Glomerular visceral epithelial cell (primary cell): ENCODE data around the gene CHMP2B.
A peak's percentile ranks its signal among the peaks of the same experiment; 100 is the strongest.

ENCODE experiments used
- DNase-seq: peaks from one replicate; pipeline ENCODE4 v3.0.0-alpha.2; 2016; ENCODE audit errors: extremely low spot score

CHMP2B gene

GRCh38 chr3:87227104-87227834 lies at the start of gene CHMP2B:
TSS of gene CHMP2B (plus strand) at chr3:87227309. CDS start at chr3:87227523, 214 bp downstream.
- DNase-seq = peak; percentile 92

- no peak for DNase-seq
Measured at GRCh38 chr3:87179642-87180041, 47.5 kb upstream of the CHMP2B start.

GRCh38 chr3:87181551-87181950 lies 45.6 kb upstream of the CHMP2B start:
- DNase-seq = no peak

- DNase-seq = no peak
Measured at GRCh38 chr3:87182023-87182422, 45.1 kb upstream of the CHMP2B start.

- no peak for DNase-seq
Measured at GRCh38 chr3:87186608-87187159, 40.4 kb upstream of the CHMP2B start.

GRCh38 chr3:87191175-87191574 lies 35.9 kb upstream of the CHMP2B start:
- no peak for DNase-seq

GRCh38 chr3:87191641-87192040 lies 35.5 kb upstream of the CHMP2B start:
- DNase-seq = no peak

GRCh38 chr3:87196879-87197278 lies 30.2 kb upstream of the CHMP2B start:
- no peak for DNase-seq

- DNase-seq = no peak
Measured at GRCh38 chr3:87197531-87197930, 29.6 kb upstream of the CHMP2B start.

GRCh38 chr3:87198774-87199173 lies 28.3 kb upstream of the CHMP2B start:
- DNase-seq = no peak

GRCh38 chr3:87199628-87200027 lies 27.5 kb upstream of the CHMP2B start:
- DNase-seq = no peak

- no peak for DNase-seq
Measured at GRCh38 chr3:87200060-87200647, 27.0 kb upstream of the CHMP2B start.

GRCh38 chr3:87201727-87202126 lies 25.4 kb upstream of the CHMP2B start:
- DNase-seq = no peak

- DNase-seq = no peak
Measured at GRCh38 chr3:87203809-87204208, 23.3 kb upstream of the CHMP2B start.

- DNase-seq = peak; percentile 58
Measured at GRCh38 chr3:87206070-87206469, 21.0 kb upstream of the CHMP2B start.

GRCh38 chr3:87206635-87207034 lies 20.5 kb upstream of the CHMP2B start:
- no peak for DNase-seq

GRCh38 chr3:87207460-87207859 lies 19.6 kb upstream of the CHMP2B start:
- DNase-seq = no peak

- DNase-seq = no peak
Measured at GRCh38 chr3:87209111-87209510, 18.0 kb upstream of the CHMP2B start.

GRCh38 chr3:87218560-87218959 lies 8.5 kb upstream of the CHMP2B start:
- DNase-seq = no peak

GRCh38 chr3:87219611-87220010 lies 7.5 kb upstream of the CHMP2B start:
- no peak for DNase-seq

- no peak for DNase-seq
Measured at GRCh38 chr3:87225659-87226058, 1.4 kb upstream of the CHMP2B start.

GRCh38 chr3:87227835-87228144 lies 681 bp downstream of the CHMP2B start:
- no peak for DNase-seq

GRCh38 chr3:87228316-87228715 lies 1.2 kb downstream of the CHMP2B start:
- DNase-seq = peak; percentile 17

GRCh38 chr3:87229113-87229512 lies 2.0 kb downstream of the CHMP2B start:
- no peak for DNase-seq
